Measurements from ENCODE around the gene STX18. TPM values are rescaled to one million over a fixed set of nuclear protein-coding genes. Genes with fewer than 3 reads are reported as not detected.

Gene STX18
- polyA plus RNA-seq, 1 donor, result 42.5 TPM

GRCh38 chr4:4391866-4392265 lies 150.0 kb downstream of the STX18 start:
- no peaks in the 10 kb centered on the region for H3K36me3 ChIP-seq (ENCODE audit: control insufficient read depth, insufficient read depth, low read length)
- WGBS (ENCODE audit: insufficient coverage, low lambda C conversion rate), result no CpG with 5 or more reads among the region's 4 CpGs
- no peaks in the 10 kb centered on the region for H3K4me1 ChIP-seq (ENCODE audit: control insufficient read depth, insufficient read depth, low read length)
- H3K9me3 ChIP-seq (ENCODE audit: control insufficient read depth, low read depth, low read length), result no peaks in the 10 kb centered on the region
- H3K4me3 ChIP-seq (ENCODE audit: low read length), result no peak overlapping the region
- DNase-seq, result no peak
- peaks cover 55% of the 10 kb centered on the region for H3K27me3 ChIP-seq (ENCODE audit: control insufficient read depth, insufficient read depth, low read length)
- no peak overlapping the region for H3K27ac ChIP-seq (ENCODE audit: low read length)

DNA sequence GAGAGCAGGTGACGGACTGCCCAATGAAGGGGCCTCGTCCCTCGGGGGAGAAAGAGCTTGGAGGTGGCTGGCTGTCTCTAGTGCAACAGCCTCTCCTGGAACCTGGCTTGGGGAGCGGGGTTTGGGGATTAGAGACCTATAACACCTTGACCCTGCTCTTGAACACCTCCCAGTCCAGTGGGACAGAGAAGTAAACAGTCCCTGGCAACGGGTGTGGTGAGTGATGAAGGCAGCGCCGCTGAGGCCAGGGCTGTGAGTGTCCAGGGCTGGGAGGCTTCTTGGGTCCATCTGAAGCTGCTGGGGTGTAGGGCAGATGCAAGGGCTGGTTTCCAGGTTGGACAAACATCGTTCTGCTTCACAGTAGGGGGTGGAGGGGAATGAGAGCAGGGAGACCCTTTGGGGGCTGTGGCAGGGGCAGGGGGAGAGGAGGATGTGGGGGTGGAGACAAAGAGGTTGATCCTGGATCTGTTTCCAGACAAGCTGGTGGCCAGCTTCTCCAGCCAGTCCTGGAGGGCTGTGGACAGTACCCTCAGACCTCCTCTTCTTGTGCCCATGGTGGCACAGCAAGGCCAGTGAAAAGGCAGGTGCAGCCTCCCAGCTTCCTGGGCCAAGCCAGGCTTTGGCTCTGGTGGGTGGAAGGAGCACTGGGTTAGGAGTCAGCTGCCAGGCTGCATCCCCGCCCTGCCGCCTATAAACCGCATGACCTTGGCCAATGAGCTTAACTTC lies 151.2 kb downstream of the STX18 start:
- Histone ChIP-seq H3K27me3 (ENCODE audit: control insufficient read depth, insufficient read depth, low read length) (peaks cover 61% of the 10 kb centered on the region), H3K9me3 (ENCODE audit: control insufficient read depth, low read depth, low read length) (no peaks in the 10 kb centered on the region), H3K4me3 (ENCODE audit: low read length) (no peak overlapping the region), H3K27ac (ENCODE audit: low read length) (no peak overlapping the region), H3K4me1 (ENCODE audit: control insufficient read depth, insufficient read depth, low read length) (no peaks in the 10 kb centered on the region), H3K36me3 (ENCODE audit: control insufficient read depth, insufficient read depth, low read length) (no peaks in the 10 kb centered on the region)
- DNase-seq, result no peak
- WGBS (ENCODE audit: insufficient coverage, low lambda C conversion rate), result no CpG with 5 or more reads among the region's 11 CpGs

GRCh38 chr4:4390046-4390445 lies 151.8 kb downstream of the STX18 start:
- Histone ChIP-seq H3K9me3 (ENCODE audit: control insufficient read depth, low read depth, low read length) (no peaks in the 10 kb centered on the region), H3K36me3 (ENCODE audit: control insufficient read depth, insufficient read depth, low read length) (no peaks in the 10 kb centered on the region), H3K27ac (ENCODE audit: low read length) (no peak overlapping the region), H3K4me1 (ENCODE audit: control insufficient read depth, insufficient read depth, low read length) (no peaks in the 10 kb centered on the region), H3K4me3 (ENCODE audit: low read length) (no peak overlapping the region), H3K27me3 (ENCODE audit: control insufficient read depth, insufficient read depth, low read length) (peaks cover 61% of the 10 kb centered on the region)
- DNase-seq, result no peak
- no CpG with 5 or more reads among the region's 7 CpGs for WGBS (ENCODE audit: insufficient coverage, low lambda C conversion rate)

- no peak for DNase-seq
- no peak overlapping the region for H3K4me3 ChIP-seq (ENCODE audit: low read length)
- H3K27ac ChIP-seq (ENCODE audit: low read length), result no peak overlapping the region
- no CpG with 5 or more reads among the region's 18 CpGs for WGBS (ENCODE audit: insufficient coverage, low lambda C conversion rate)
- no peaks in the 10 kb centered on the region for H3K36me3 ChIP-seq (ENCODE audit: control insufficient read depth, insufficient read depth, low read length)
- no peaks in the 10 kb centered on the region for H3K9me3 ChIP-seq (ENCODE audit: control insufficient read depth, low read depth, low read length)
- peaks cover 61% of the 10 kb centered on the region for H3K27me3 ChIP-seq (ENCODE audit: control insufficient read depth, insufficient read depth, low read length)
- no peaks in the 10 kb centered on the region for H3K4me1 ChIP-seq (ENCODE audit: control insufficient read depth, insufficient read depth, low read length)
These were observed 152.8 kb downstream of the STX18 start for GRCh38 chr4:4388836-4389575.

DNA sequence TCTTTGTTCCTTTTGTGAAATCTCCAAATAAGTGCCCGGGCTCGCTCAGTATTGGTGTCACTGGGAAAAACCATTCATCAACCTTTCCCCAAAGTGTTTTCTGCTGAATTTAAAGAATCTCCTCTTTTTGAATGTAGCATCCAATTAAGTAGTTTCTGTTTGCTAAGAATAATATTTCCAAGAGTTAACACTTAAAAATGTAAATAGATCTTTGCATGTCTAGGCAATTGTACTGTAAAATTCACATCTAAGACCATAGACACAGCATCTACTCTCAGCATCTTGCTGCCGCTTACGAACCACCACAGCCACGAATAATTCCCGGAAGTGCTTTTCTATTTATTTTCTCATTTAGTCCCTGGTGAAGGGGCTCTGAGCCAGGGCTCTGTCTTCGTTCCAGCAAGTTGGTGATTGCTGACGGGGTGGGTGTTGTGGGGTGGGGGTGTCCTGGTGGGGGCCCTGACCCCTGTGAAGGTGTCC lies 153.5 kb downstream of the STX18 start:
- H3K27me3 ChIP-seq (ENCODE audit: control insufficient read depth, insufficient read depth, low read length), result peaks cover 62% of the 10 kb centered on the region
- no peak overlapping the region for H3K27ac ChIP-seq (ENCODE audit: low read length)
- peak overlapping the region; percentile 30 for H3K4me3 ChIP-seq (ENCODE audit: low read length)
- no peaks in the 10 kb centered on the region for H3K4me1 ChIP-seq (ENCODE audit: control insufficient read depth, insufficient read depth, low read length)
- H3K9me3 ChIP-seq (ENCODE audit: control insufficient read depth, low read depth, low read length), result no peaks in the 10 kb centered on the region
- WGBS (ENCODE audit: insufficient coverage, low lambda C conversion rate), result no CpG with 5 or more reads among the region's 8 CpGs
- DNase-seq, result no peak
- H3K36me3 ChIP-seq (ENCODE audit: control insufficient read depth, insufficient read depth, low read length), result no peaks in the 10 kb centered on the region

DNA sequence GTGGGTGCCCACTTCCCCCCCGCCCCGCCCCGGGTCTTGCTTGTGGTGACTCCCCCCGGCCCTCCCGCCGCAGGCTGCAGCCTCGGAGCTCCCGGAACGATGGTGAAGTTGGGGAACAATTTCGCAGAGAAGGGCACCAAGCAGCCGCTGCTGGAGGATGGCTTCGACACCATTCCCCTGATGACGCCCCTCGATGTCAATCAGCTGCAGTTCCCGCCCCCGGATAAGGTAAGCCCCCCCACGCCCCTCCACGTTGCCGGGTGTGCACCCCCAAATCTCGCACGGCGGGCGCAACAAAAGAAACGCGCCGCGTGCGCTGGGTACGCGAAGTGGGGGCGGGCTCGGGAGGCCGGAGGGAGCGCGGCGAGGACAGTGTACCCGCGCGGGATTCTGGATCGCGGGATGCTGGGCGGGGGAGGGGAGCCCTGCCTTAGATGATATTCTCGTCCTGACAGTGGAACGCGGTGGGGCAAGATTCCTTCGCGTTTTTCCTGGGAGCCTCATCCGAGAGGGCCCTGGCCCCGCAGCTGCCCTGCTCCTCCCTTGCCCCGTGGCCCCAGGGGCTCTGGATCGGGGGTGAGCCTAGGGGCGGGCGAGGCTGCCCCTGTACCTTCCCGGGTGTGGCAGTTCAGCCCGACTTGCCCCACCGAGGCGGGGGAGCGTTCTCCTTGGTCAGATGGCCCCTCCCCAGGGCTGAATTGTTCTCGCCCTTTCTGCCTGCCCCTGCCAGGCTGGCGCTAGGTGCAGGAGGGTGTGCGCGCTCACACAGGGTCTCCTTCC lies 154.1 kb downstream of the STX18 start:
- no peaks in the 10 kb centered on the region for H3K9me3 ChIP-seq (ENCODE audit: control insufficient read depth, low read depth, low read length)
- WGBS (ENCODE audit: insufficient coverage, low lambda C conversion rate), result 60% methylated on average over 1 of the region's 62 CpGs
- H3K4me3 ChIP-seq (ENCODE audit: low read length), result peak overlapping the region; percentile 30
- no peaks in the 10 kb centered on the region for H3K36me3 ChIP-seq (ENCODE audit: control insufficient read depth, insufficient read depth, low read length)
- no peaks in the 10 kb centered on the region for H3K4me1 ChIP-seq (ENCODE audit: control insufficient read depth, insufficient read depth, low read length)
- H3K27ac ChIP-seq (ENCODE audit: low read length), result no peak overlapping the region
- H3K27me3 ChIP-seq (ENCODE audit: control insufficient read depth, insufficient read depth, low read length), result peaks cover 68% of the 10 kb centered on the region
- DNase-seq, result peak in 1 of 2 donors; percentile 8

DNA sequence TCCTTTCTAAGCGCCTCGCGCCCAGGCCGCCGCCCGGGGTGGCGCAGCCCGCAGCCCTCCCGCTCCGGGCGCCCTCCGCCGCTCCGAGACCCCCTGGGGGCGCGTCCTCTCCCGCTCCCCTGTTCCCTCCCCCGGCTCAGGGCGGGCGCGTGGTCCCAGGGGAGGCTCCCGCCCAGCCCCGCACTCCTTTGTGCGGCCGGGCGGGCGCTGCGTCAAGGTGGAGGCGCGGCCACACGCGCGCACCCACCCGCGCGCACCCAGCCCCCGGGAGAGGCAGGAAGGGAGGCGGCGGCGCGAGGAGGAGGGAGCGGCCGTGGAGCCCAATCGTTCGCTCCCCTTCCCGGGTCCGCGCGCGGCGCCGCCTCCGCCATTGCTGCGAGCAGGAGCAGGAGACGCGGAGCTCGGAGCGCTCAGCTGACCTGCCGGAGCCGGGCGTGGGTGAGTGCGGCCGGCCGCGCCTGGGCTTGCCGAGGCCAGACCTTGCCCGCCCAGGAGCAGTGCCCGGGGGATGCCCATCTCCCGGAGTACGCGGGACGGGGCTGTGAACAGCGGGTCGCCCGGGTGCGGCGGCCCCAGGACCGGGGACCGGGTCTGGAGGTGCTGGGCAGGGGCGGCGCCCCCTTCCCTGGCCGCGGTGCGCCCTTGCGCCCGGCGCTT lies 155.0 kb downstream of the STX18 start, which contains the start of gene NSG1:
Gene NSG1, plus strand, starts transcription at position 367 of the 657 bp plus-strand sequence. CDS start 528 bp downstream, outside the sequence.
- H3K9me3 ChIP-seq (ENCODE audit: control insufficient read depth, low read depth, low read length), result no peaks in the 10 kb centered on the region
- peak within 1 kb of the TSS; percentile 30 for H3K4me3 ChIP-seq (ENCODE audit: low read length)
- no peaks in the 10 kb centered on the region for H3K36me3 ChIP-seq (ENCODE audit: control insufficient read depth, insufficient read depth, low read length)
- peak in 1 of 2 donors; percentile 36 for DNase-seq
- no CpG with 5 or more reads among the region's 87 CpGs for WGBS (ENCODE audit: insufficient coverage, low lambda C conversion rate)
- no peak within 1 kb of the TSS for H3K27ac ChIP-seq (ENCODE audit: low read length)
- H3K27me3 ChIP-seq (ENCODE audit: control insufficient read depth, insufficient read depth, low read length), result peaks cover 72% of the 10 kb centered on the region
- no peaks in the 10 kb centered on the region for H3K4me1 ChIP-seq (ENCODE audit: control insufficient read depth, insufficient read depth, low read length)

DNA sequence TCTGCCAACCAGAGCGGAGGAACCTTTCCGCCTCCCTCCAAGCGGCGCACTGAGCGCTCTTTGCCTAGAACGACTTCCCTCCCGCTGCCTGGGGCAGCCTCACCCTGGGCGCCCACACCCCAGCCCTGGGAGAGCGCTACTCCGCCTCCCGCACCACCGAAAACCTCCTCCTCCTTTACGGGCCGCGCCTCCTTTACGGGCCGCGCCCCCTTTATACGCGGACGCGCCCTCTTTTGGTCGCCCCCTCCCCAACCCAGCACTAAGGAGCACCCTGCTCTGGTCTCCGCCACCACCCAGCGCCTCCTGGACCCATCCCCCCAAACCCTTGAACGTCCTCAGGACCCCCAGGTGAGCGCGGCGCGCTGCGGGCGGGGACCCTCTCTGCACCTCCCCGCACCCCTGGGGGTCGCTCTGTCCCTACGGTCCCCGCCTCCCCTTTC lies 155.5 kb downstream of the STX18 start:
- DNase-seq, result peak in 1 of 2 donors; percentile 17
- Histone ChIP-seq H3K4me1 (ENCODE audit: control insufficient read depth, insufficient read depth, low read length) (no peaks in the 10 kb centered on the region), H3K4me3 (ENCODE audit: low read length) (peak overlapping the region; percentile 30), H3K27me3 (ENCODE audit: control insufficient read depth, insufficient read depth, low read length) (peaks cover 72% of the 10 kb centered on the region), H3K27ac (ENCODE audit: low read length) (no peak overlapping the region), H3K9me3 (ENCODE audit: control insufficient read depth, low read depth, low read length) (no peaks in the 10 kb centered on the region), H3K36me3 (ENCODE audit: control insufficient read depth, insufficient read depth, low read length) (no peaks in the 10 kb centered on the region)
- WGBS (ENCODE audit: insufficient coverage, low lambda C conversion rate), result 20% methylated on average over 1 of the region's 36 CpGs

DNA sequence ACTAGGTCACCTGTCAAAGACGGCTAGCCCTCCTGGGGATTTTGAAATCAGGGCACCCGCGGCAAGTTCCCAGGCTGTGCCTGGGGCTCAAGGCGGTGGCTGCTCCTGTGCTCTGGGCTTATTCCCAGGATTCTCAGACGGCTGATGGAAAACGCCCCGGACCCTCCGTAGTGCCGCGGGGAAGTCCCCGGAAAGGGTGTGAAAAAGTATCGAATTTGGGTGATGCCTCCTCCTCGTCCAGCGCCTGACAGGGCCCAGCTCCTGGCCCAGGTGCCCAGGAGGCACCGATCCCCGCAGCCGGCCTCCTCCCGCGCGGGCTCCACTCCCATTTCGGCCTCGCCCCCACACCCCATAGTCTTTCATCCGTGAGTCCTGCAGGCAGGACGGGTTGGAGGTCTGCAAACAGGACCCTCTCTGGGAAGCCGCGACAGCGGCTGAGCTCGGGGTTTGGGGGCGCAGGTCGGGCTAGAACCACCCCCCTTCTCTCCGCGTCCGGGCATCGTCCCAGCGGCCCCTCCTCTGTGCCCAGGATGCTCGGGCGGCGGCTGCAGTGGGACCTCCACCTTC lies 156.0 kb downstream of the STX18 start:
- H3K9me3 ChIP-seq (ENCODE audit: control insufficient read depth, low read depth, low read length), result no peaks in the 10 kb centered on the region
- no CpG with 5 or more reads among the region's 38 CpGs for WGBS (ENCODE audit: insufficient coverage, low lambda C conversion rate)
- peak overlapping the region; percentile 30 for H3K4me3 ChIP-seq (ENCODE audit: low read length)
- H3K27ac ChIP-seq (ENCODE audit: low read length), result no peak overlapping the region
- H3K27me3 ChIP-seq (ENCODE audit: control insufficient read depth, insufficient read depth, low read length), result peaks cover 73% of the 10 kb centered on the region
- DNase-seq, result no peak
- H3K4me1 ChIP-seq (ENCODE audit: control insufficient read depth, insufficient read depth, low read length), result no peaks in the 10 kb centered on the region
- H3K36me3 ChIP-seq (ENCODE audit: control insufficient read depth, insufficient read depth, low read length), result no peaks in the 10 kb centered on the region
